Measurements from ENCODE around the gene UBAP1. TPM values are rescaled to one million over a fixed set of nuclear protein-coding genes. Genes with fewer than 3 reads are reported as not detected.

The UBAP1 gene
- total RNA-seq, 2 experiments from 2014 or later = 47.1 to 50.4 TPM

DNA sequence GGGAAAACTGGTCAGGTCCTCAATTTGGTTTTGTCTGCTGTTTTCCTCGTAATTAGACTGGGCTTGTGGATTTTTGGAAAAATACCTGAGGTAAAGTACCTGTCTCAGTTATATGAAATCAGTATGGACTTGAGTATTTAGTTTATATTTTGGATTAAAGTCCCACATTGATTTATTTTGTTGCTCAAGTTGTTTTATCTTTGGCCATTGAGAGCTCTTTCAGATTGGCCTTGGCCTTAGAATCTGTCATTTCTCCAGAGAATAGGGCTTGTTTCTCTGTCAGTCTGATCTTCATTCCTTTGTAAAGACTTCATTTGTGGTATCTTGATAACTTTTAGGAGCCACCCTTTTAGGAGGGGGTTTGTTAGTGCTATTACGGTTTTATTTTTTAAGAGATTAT lies 21.2 kb downstream of the UBAP1 start:
- Histone ChIP-seq H3K27me3 (ENCODE audit: control insufficient read depth in 1 of 2, insufficient read depth in 2 of 2, low read length in 2 of 2) (no peaks in the 10 kb centered on the region), H3K27ac (ENCODE audit: low read depth in 1 of 2, low read length in 2 of 2) (no peak overlapping the region), H3K9me3 (ENCODE audit: control insufficient read depth in 1 of 2, insufficient read depth in 1 of 2, low read length in 2 of 2) (peaks cover 0 to 6% of the 10 kb centered on the region in 2 experiments), H3K4me1 (ENCODE audit: insufficient read depth, low read length) (peaks cover 30% of the 10 kb centered on the region), H3K36me3 (ENCODE audit: insufficient read depth, low read length) (peaks cover 21% of the 10 kb centered on the region), H3K4me3 (ENCODE audit: low read length) (no peak overlapping the region)
- ATAC-seq (ENCODE audit: poor library complexity) (no peak), DNase-seq (no peak)
- H3K36me3 Mint-ChIP-seq (ENCODE audit: low read depth) = peaks cover 70% of the 10 kb centered on the region
- intact Hi-C loops (cut with DNase I, micrococcal nuclease) = no loop called here
- no peaks in the 10 kb centered on the region for H3K27me3 Mint-ChIP-seq
- H3K4me3 Mint-ChIP-seq = no peak overlapping the region
- no peak overlapping the region for H3K27ac Mint-ChIP-seq
- POLR2A ChIA-PET = interaction anchor here (0.9 kb wide), 1 partner anchor 21 kb away, joined by 4 read pairs; the partner anchor contains the start of gene UBAP1
- CTCF ChIA-PET = interaction anchor here (0.6 kb wide), 1 partner anchor 187 kb away, joined by 5 read pairs; no protein-coding TSS in a partner anchor
- H3K9me3 Mint-ChIP-seq = no peaks in the 10 kb centered on the region
- TF ChIP-seq, protein P1, sequence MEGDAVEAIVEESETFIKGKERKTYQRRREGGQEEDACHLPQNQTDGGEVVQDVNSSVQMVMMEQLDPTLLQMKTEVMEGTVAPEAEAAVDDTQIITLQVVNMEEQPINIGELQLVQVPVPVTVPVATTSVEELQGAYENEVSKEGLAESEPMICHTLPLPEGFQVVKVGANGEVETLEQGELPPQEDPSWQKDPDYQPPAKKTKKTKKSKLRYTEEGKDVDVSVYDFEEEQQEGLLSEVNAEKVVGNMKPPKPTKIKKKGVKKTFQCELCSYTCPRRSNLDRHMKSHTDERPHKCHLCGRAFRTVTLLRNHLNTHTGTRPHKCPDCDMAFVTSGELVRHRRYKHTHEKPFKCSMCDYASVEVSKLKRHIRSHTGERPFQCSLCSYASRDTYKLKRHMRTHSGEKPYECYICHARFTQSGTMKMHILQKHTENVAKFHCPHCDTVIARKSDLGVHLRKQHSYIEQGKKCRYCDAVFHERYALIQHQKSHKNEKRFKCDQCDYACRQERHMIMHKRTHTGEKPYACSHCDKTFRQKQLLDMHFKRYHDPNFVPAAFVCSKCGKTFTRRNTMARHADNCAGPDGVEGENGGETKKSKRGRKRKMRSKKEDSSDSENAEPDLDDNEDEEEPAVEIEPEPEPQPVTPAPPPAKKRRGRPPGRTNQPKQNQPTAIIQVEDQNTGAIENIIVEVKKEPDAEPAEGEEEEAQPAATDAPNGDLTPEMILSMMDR (IDR thresholded peaks at IDR 0.05) = no peak
- peaks cover 70% of the 10 kb centered on the region for H3K4me1 Mint-ChIP-seq (ENCODE audit: low read depth)

DNA sequence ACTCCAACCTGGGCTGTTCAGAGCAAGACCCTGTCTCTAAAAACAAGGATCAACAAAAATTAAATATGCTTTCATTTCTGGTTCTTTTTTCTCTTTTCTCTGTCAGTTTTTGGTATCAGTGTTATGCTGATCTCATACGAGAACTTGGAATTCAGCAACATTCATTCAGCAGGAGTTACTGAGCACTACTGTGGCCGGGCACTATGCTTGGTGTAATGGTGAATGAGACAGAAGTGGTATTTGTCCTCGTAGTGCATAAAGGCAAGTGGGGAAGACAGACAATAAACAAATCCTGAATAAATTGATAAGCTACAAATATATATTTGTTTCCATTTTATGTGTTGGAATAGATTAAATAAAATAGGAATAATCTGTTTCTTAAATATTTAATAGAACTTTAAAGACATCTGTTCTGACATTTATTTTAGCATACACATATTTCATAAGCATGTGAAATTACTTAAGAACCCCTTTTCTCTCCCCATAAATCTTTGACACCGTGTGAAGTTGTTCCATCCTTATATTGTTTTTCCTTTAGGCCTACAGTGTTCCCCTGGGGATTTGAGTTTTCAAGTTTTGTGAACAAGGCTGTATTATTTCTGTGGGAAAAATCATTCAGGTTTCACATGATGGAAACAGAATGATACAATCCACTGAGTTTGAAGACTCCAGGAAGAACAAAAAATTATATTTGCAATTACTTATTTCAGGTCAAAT lies 24.6 kb downstream of the UBAP1 start:
- H3K27ac Mint-ChIP-seq = no peak overlapping the region
- POLR2A ChIA-PET = no interaction called here
- TF ChIP-seq, protein P1 (IDR thresholded peaks at IDR 0.05) = no peak
- no peak for DNase-seq
- H3K36me3 Mint-ChIP-seq (ENCODE audit: low read depth) = peaks cover 50% of the 10 kb centered on the region
- no peak for ATAC-seq (ENCODE audit: poor library complexity)
- Histone ChIP-seq H3K9me3 (ENCODE audit: control insufficient read depth in 1 of 2, insufficient read depth in 1 of 2, low read length in 2 of 2) (no peaks in the 10 kb centered on the region), H3K27me3 (ENCODE audit: control insufficient read depth in 1 of 2, insufficient read depth in 2 of 2, low read length in 2 of 2) (no peaks in the 10 kb centered on the region), H3K4me3 (ENCODE audit: low read length) (no peak overlapping the region), H3K36me3 (ENCODE audit: insufficient read depth, low read length) (peaks cover 11% of the 10 kb centered on the region), H3K27ac (ENCODE audit: low read depth in 1 of 2, low read length in 2 of 2) (no peak overlapping the region), H3K4me1 (ENCODE audit: insufficient read depth, low read length) (peaks cover 18% of the 10 kb centered on the region)
- CTCF ChIA-PET = interaction anchor here (0.6 to 1.4 kb wide), 2 partner anchors 9 to 38 kb away, joined by 3 to 4 read pairs; no protein-coding TSS in a partner anchor
- H3K4me3 Mint-ChIP-seq = no peak overlapping the region
- H3K4me1 Mint-ChIP-seq (ENCODE audit: low read depth) = peaks cover 68% of the 10 kb centered on the region
- no peaks in the 10 kb centered on the region for H3K27me3 Mint-ChIP-seq
- no peaks in the 10 kb centered on the region for H3K9me3 Mint-ChIP-seq
- intact Hi-C loops (cut with DNase I, micrococcal nuclease) = no loop called here

DNA sequence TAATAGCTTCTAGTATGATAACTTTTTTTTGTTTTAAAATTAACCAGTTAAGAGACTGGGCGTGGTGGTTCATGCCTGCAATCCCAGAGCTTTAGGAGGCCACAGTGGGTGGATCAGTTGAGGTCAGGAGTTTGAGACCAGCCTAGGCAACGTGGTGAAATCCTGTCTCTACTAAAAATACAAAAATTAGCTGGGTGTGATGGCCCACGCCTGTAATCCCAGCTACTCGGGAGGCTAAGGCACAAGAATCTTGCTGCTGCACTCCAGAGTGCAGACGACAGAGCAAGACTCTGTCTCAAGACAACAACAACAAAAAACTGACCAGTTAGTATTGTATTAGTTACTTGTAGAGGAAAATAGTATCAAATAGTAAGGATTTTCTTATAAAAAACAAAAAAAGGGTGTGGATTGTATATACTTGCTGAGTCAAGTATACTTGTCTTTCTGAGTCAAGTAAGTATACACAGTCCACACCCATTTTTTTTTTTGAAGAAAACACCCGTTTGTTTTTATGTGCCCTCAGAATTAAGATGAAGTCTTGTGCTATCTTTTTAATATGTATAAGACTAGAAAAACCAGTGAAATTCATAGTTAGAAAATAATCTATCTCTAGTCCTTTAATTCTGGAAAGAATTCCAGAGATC lies 25.3 kb downstream of the UBAP1 start:
- DNase-seq = no peak
- intact Hi-C loops (cut with DNase I, micrococcal nuclease) = no loop called here
- H3K36me3 ChIP-seq (ENCODE audit: insufficient read depth, low read length) = peaks cover 11% of the 10 kb centered on the region
- no peak overlapping the region for H3K4me3 ChIP-seq (ENCODE audit: low read length)
- Mint-ChIP-seq H3K9me3 (no peaks in the 10 kb centered on the region), H3K4me3 (no peak overlapping the region), H3K27ac (no peak overlapping the region), H3K36me3 (ENCODE audit: low read depth) (peaks cover 48% of the 10 kb centered on the region), H3K27me3 (no peaks in the 10 kb centered on the region), H3K4me1 (ENCODE audit: low read depth) (peaks cover 67% of the 10 kb centered on the region)
- H3K4me1 ChIP-seq (ENCODE audit: insufficient read depth, low read length) = peaks cover 15% of the 10 kb centered on the region
- TF ChIP-seq, protein P1 (IDR thresholded peaks at IDR 0.05) = no peak
- ChIA-PET CTCF (interaction anchor here (1.4 kb wide), 1 partner anchor 8 kb away, joined by 3 read pairs; no protein-coding TSS in a partner anchor), POLR2A (no interaction called here)
- no peak for ATAC-seq (ENCODE audit: poor library complexity)
- no peaks in the 10 kb centered on the region for H3K9me3 ChIP-seq (ENCODE audit: control insufficient read depth in 1 of 2, insufficient read depth in 1 of 2, low read length in 2 of 2)
- H3K27ac ChIP-seq (ENCODE audit: low read depth in 1 of 2, low read length in 2 of 2) = no peak overlapping the region
- H3K27me3 ChIP-seq (ENCODE audit: control insufficient read depth in 1 of 2, insufficient read depth in 2 of 2, low read length in 2 of 2) = no peaks in the 10 kb centered on the region
